ENCODE measurements around the gene PSMG3. TPM values are rescaled to one million over a fixed set of nuclear protein-coding genes. Genes with fewer than 3 reads are reported as not detected.

The PSMG3 gene
- total and polyA plus RNA-seq, 8 donors = 19.8 to 31.2 (median 25.1) TPM

DNA sequence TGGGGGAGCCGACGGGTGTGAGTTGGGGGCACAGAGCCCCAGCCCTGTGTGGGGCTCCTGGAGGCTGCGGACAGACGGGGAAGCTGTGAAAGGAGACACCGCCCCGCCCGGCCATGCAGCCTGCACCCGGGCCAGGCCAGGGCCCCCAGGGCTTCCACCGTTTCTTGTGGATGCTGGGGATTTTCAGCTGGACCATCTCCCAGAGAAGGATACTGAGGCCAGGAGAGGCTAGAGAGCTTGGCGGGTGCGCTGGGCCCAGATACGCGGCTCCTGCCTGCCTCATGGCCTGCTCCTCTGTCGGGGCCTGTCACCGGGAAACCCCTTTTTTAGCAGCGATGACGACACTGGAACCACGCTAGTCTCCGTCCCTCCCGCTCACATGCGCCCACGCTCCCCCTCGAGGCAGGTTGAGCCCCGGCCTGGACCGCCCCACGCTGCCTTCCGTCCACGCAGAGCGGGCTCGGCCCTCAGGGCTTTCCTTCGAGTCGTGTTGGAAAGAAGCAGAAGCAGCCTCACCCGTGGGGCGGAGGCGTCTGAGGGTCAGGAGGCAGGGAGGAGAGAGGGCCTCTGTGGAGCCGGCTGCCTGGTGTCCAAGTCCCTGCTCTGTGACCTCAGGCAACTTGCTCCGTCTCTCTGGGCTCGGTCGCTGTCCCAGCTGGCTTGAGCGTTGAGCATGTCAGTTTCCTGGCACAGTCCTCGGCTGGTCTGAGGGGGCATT is 25.5 kb downstream of the PSMG3 start:
- TF ChIP-seq, protein P1, sequence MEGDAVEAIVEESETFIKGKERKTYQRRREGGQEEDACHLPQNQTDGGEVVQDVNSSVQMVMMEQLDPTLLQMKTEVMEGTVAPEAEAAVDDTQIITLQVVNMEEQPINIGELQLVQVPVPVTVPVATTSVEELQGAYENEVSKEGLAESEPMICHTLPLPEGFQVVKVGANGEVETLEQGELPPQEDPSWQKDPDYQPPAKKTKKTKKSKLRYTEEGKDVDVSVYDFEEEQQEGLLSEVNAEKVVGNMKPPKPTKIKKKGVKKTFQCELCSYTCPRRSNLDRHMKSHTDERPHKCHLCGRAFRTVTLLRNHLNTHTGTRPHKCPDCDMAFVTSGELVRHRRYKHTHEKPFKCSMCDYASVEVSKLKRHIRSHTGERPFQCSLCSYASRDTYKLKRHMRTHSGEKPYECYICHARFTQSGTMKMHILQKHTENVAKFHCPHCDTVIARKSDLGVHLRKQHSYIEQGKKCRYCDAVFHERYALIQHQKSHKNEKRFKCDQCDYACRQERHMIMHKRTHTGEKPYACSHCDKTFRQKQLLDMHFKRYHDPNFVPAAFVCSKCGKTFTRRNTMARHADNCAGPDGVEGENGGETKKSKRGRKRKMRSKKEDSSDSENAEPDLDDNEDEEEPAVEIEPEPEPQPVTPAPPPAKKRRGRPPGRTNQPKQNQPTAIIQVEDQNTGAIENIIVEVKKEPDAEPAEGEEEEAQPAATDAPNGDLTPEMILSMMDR (IDR thresholded peaks at IDR 0.05) = no peak
- ATAC-seq (no peak), DNase-seq (no peak)
- no peaks in the 10 kb centered on the region for H3K9me3 ChIP-seq
- intact Hi-C loops (cut with DNase I) = no loop called here
- peaks cover 0 to 60% of the 10 kb centered on the region in 2 donors for H3K36me3 ChIP-seq
- H3K4me1 ChIP-seq = peaks cover 0 to 2% of the 10 kb centered on the region in 2 donors
- H3K27ac ChIP-seq = no peak overlapping the region
- no peak overlapping the region for H3K4me3 ChIP-seq
- H3K27me3 ChIP-seq = no peaks in the 10 kb centered on the region

DNA sequence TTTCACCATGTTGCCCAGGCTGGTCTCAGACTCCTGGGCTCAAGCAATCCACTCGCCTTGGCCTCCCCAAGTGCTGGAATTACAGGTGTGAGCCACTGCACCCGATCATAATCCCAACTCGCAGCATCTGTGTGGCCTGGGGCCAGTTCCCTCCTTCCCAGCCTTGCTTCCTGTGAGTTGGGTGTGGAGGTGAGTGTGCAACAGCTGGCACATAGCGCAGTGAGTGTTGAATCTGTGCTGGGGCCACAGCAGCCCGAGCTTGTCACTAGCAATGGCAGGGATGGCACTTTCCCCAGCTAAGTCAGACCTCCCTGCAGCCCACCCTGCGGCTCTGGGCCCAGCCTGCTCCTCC is 26.0 kb downstream of the PSMG3 start:
- H3K9me3 ChIP-seq = no peaks in the 10 kb centered on the region

DNA sequence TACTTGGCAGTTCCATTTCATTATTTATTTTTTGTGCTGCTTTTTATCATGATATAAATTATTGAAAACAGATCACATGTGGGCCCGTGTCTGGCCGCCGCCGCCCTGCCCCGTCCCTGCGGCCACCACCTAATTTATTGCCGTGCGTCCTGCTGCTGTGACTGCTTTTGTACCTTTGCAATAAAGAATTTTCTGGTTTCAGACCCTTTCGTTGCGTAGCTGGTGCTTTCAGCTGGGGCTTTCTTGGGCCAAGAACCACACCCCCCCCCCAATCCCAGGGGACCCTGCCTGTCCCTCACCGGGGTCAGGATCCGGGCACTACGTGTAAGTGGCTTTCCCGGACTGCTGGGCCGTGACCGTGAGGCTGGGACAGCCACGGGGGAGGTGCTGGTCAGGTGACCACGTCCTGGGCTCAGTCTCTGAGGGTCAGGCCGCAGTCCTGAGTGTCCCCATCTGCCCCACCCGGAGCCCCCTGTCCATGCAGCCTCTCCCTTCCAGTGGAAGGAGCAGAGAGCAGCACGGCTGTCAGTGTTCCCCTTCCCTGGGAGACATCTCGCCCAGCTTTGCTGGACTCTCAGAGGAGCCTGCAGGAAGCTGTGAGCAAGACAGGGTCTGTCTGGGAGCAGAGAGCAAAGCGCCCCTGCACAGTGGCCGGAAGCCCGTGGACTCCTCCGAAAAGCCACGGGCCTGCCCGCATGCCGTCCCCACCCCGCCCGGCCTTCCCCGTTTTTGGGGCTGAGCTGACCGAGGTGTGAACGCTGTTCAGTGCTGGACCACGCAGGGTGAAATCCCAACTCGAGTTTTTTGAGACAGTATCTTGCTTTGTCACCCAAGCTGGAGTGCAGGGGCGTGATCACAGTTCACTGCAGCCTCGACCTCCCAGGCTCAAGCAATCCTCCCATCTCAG is 26.7 kb downstream of the PSMG3 start:
- Histone ChIP-seq H3K27me3 (no peaks in the 10 kb centered on the region), H3K36me3 (peaks cover 0 to 72% of the 10 kb centered on the region in 2 donors), H3K4me1 (peaks cover 8 to 13% of the 10 kb centered on the region in 2 donors), H3K9me3 (no peaks in the 10 kb centered on the region), H3K27ac (no peak overlapping the region), H3K4me3 (no peak overlapping the region)
- TF ChIP-seq, protein P1 (IDR thresholded peaks at IDR 0.05) = no peak
- DNase-seq (no peak), ATAC-seq (no peak)
- intact Hi-C loops (cut with DNase I) = no loop called here

More for the DNA sequence above, 26.0 kb downstream of the PSMG3 start:
- Histone ChIP-seq H3K4me1 (peaks cover 1 to 6% of the 10 kb centered on the region in 2 donors), H3K4me3 (no peak overlapping the region), H3K27me3 (no peaks in the 10 kb centered on the region), H3K36me3 (peaks cover 0 to 65% of the 10 kb centered on the region in 2 donors), H3K27ac (no peak overlapping the region)
- DNase-seq = no peak
- ATAC-seq = no peak
- TF ChIP-seq, protein P1 (IDR thresholded peaks at IDR 0.05) = no peak
- intact Hi-C loops (cut with DNase I) = no loop called here

DNA sequence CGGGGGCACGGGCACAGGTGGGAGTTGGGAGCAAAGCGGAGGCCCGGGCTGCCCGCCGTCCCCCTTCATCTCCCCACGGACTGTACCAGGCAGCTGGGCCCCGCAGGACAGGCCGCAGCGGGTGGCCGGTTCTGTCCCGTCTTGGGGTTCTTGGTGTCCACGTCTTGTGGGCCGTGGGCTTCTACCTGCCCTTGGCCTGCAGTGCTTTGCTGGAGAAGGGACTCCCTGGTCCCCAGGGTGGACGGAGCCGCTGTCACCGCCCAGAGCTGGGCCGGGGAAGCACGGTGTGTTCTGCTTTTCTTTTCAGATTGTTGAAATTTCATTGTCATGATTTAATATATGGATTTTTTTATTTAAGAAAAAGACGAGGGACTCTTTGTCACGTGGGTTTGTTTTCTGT is 27.5 kb downstream of the PSMG3 start:
- intact Hi-C loops (cut with DNase I) = no loop called here
- Histone ChIP-seq H3K27me3 (no peaks in the 10 kb centered on the region), H3K4me1 (peaks cover 15 to 21% of the 10 kb centered on the region in 2 donors), H3K9me3 (no peaks in the 10 kb centered on the region), H3K4me3 (no peak overlapping the region), H3K36me3 (peaks cover 0 to 73% of the 10 kb centered on the region in 2 donors), H3K27ac (no peak overlapping the region)
- DNase-seq (no peak), ATAC-seq (no peak)
- TF ChIP-seq, protein P1 (IDR thresholded peaks at IDR 0.05) = no peak
